ENCODE data around the gene ARID4B.

The ARID4B gene

DNA sequence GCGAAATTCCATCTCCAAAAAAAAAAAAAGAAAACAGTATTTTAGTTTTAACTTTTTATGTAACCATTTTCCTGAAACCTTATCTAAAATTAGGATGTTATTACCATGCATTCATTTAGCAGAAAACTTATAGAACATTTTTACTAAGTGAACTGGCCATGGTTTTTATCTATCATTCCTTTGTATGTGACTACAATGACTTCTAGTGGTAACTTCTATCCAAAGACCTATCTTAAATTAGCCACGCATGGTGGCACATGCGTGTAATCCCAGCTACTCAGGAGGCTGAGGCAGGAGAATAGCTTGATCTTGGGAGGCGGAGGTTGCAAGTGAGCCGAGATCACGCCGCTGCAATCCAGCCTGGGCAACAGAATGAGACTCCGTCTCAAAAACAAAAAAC is 11.8 kb upstream of the ARID4B start:
- Histone ChIP-seq H3K4me1 (ENCODE audit: low read length) (no peaks in the 10 kb centered on the region), H3K27me3 (ENCODE audit: low read depth, low read length) (no peaks in the 10 kb centered on the region), H3K4me3 (ENCODE audit: low read length) (no peak overlapping the region), H3K27ac (ENCODE audit: low read length) (no peak overlapping the region), H3K9me3 (ENCODE audit: insufficient read depth, low read length) (no peaks in the 10 kb centered on the region), H4K20me1 (ENCODE audit: insufficient read depth, low read length) (no peaks in the 10 kb centered on the region), H3K4me2 (ENCODE audit: low read length) (no peak overlapping the region), H3K9ac (ENCODE audit: low read length) (no peak overlapping the region), H3K36me3 (replicated peaks; ENCODE audit: low read depth, low read length) (peaks cover 7% of the 10 kb centered on the region), H2AFZ (ENCODE audit: low read depth, low read length) (no peak overlapping the region), H3K79me2 (ENCODE audit: low read length) (no peaks in the 10 kb centered on the region)
- TF ChIP-seq, protein P1, sequence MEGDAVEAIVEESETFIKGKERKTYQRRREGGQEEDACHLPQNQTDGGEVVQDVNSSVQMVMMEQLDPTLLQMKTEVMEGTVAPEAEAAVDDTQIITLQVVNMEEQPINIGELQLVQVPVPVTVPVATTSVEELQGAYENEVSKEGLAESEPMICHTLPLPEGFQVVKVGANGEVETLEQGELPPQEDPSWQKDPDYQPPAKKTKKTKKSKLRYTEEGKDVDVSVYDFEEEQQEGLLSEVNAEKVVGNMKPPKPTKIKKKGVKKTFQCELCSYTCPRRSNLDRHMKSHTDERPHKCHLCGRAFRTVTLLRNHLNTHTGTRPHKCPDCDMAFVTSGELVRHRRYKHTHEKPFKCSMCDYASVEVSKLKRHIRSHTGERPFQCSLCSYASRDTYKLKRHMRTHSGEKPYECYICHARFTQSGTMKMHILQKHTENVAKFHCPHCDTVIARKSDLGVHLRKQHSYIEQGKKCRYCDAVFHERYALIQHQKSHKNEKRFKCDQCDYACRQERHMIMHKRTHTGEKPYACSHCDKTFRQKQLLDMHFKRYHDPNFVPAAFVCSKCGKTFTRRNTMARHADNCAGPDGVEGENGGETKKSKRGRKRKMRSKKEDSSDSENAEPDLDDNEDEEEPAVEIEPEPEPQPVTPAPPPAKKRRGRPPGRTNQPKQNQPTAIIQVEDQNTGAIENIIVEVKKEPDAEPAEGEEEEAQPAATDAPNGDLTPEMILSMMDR (IDR thresholded peaks at IDR 0.05; ENCODE audit: low read depth, low read length): peak; percentile 29; the same call in 1 of the 2 replicates
- TF ChIP-seq EZH2phosphoT487 (IDR thresholded peaks at IDR 0.05; ENCODE audit: low read depth): no peak

DNA sequence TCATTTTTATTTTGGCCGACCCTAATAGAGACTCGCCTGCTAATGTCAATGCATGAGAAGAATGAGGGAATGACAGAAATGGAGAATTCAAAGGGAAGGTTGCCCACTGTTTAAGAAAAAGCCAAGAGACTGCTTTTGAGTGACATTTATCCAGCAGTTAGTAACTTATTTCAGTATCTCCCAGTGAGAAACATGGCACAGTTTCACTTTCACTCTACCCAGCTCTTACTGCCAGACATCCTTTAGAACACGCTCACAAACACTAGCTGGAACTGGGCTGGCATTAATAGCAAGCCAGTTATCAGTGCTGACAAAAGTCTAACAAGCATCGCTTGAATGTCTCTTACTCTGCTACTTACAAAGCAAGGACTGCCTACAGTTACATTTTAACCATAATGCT is 8.9 kb upstream of the ARID4B start:
- Histone ChIP-seq H3K36me3 (replicated peaks; ENCODE audit: low read depth, low read length) (no peaks in the 10 kb centered on the region), H3K4me3 (ENCODE audit: low read length) (no peak overlapping the region), H3K79me2 (ENCODE audit: low read length) (peaks cover 14% of the 10 kb centered on the region), H4K20me1 (ENCODE audit: insufficient read depth, low read length) (no peaks in the 10 kb centered on the region), H3K4me1 (ENCODE audit: low read length) (no peaks in the 10 kb centered on the region), H3K27ac (ENCODE audit: low read length) (no peak overlapping the region), H3K9me3 (ENCODE audit: insufficient read depth, low read length) (no peaks in the 10 kb centered on the region), H2AFZ (ENCODE audit: low read depth, low read length) (no peak overlapping the region), H3K4me2 (ENCODE audit: low read length) (no peak overlapping the region), H3K9ac (ENCODE audit: low read length) (no peak overlapping the region), H3K27me3 (ENCODE audit: low read depth, low read length) (no peaks in the 10 kb centered on the region)
- TF ChIP-seq EZH2phosphoT487 (IDR thresholded peaks at IDR 0.05; ENCODE audit: low read depth): no peak
- TF ChIP-seq, protein P1 (IDR thresholded peaks at IDR 0.05; ENCODE audit: low read depth, low read length): no peak

DNA sequence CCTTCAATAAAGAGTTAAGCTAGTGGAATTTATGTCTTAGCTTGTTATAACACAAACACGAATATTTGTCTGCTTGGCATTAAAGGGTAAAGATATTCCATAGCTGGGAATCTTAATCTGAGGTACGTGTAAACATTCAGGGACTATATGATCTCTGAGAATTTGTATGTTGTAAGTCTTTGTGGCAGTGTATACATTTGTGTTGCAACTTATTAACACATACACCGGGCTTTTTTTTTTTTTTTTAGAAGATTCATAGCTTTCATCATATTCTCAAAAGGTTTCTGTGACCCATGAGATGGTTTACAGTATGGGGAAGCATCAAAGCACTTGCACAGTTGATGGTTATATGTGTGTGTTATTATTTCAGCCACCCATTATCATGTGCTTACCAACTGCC is 3.4 kb upstream of the ARID4B start:
- H2AFZ ChIP-seq (ENCODE audit: low read depth, low read length): no peak overlapping the region
- H3K27me3 ChIP-seq (ENCODE audit: low read depth, low read length): no peaks in the 10 kb centered on the region
- H3K4me1 ChIP-seq (ENCODE audit: low read length): peaks cover 14% of the 10 kb centered on the region
- TF ChIP-seq, protein P1 (IDR thresholded peaks at IDR 0.05; ENCODE audit: low read depth, low read length): no peak
- no peak for TF ChIP-seq EZH2phosphoT487 (IDR thresholded peaks at IDR 0.05; ENCODE audit: low read depth)
- H4K20me1 ChIP-seq (ENCODE audit: insufficient read depth, low read length): peaks cover 2% of the 10 kb centered on the region
- no peak overlapping the region for H3K4me2 ChIP-seq (ENCODE audit: low read length)
- no peak overlapping the region for H3K27ac ChIP-seq (ENCODE audit: low read length)
- peaks cover 60% of the 10 kb centered on the region for H3K79me2 ChIP-seq (ENCODE audit: low read length)
- H3K36me3 ChIP-seq (replicated peaks; ENCODE audit: low read depth, low read length): peaks cover 1% of the 10 kb centered on the region
- H3K4me3 ChIP-seq (ENCODE audit: low read length): no peak overlapping the region
- H3K9ac ChIP-seq (ENCODE audit: low read length): no peak overlapping the region
- no peaks in the 10 kb centered on the region for H3K9me3 ChIP-seq (ENCODE audit: insufficient read depth, low read length)

DNA sequence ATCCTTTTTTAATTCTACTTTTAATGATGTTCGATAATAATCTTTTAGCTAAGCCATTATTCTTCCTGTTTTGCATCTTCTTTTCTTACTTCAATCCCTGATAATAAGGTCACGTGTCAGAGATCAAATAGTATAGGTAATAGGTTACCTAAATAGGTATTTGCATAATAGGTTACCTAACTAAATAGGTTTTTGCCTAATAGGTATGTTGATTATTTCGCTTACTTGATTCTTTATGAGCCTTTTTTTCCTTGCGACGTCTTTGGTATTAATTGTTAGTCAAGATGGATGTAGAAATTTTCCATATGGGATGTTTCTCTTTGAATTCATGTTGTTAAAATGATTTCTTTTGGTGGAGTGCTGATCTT is 2.9 kb upstream of the ARID4B start:
- TF ChIP-seq, protein P1 (IDR thresholded peaks at IDR 0.05; ENCODE audit: low read depth, low read length): no peak
- no peak for TF ChIP-seq EZH2phosphoT487 (IDR thresholded peaks at IDR 0.05; ENCODE audit: low read depth)
- Histone ChIP-seq H3K4me3 (ENCODE audit: low read length) (peak overlapping the region; percentile 82), H3K27ac (ENCODE audit: low read length) (no peak overlapping the region), H4K20me1 (ENCODE audit: insufficient read depth, low read length) (peaks cover 7% of the 10 kb centered on the region), H3K79me2 (ENCODE audit: low read length) (peaks cover 65% of the 10 kb centered on the region), H3K36me3 (replicated peaks; ENCODE audit: low read depth, low read length) (peaks cover 6% of the 10 kb centered on the region), H3K4me2 (ENCODE audit: low read length) (peak overlapping the region; percentile 88), H3K27me3 (ENCODE audit: low read depth, low read length) (no peaks in the 10 kb centered on the region), H2AFZ (ENCODE audit: low read depth, low read length) (no peak overlapping the region), H3K9me3 (ENCODE audit: insufficient read depth, low read length) (no peaks in the 10 kb centered on the region), H3K9ac (ENCODE audit: low read length) (no peak overlapping the region), H3K4me1 (ENCODE audit: low read length) (peaks cover 19% of the 10 kb centered on the region)
